ENCODE data around the gene CD74.

DNA sequence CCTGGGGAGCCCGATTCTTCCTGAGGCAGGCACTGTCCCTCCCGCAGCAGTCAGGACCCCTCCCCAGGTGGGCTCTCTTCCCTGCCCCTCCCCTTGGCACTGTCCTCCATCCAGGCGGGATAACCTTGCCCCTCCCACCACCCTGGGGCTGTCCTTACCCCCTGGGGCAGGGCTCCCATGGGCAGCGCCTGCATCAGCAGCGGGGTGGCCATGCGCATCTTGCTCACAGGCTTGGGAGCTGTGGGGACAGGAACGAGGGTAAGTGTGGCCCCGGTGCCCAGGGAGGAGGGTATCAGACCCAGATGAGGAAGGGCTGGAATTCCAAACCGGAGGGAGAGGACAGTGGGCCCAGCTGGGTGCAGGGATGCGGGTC is 6.0 kb downstream of the CD74 start:
- TF ChIP-seq, protein P1, sequence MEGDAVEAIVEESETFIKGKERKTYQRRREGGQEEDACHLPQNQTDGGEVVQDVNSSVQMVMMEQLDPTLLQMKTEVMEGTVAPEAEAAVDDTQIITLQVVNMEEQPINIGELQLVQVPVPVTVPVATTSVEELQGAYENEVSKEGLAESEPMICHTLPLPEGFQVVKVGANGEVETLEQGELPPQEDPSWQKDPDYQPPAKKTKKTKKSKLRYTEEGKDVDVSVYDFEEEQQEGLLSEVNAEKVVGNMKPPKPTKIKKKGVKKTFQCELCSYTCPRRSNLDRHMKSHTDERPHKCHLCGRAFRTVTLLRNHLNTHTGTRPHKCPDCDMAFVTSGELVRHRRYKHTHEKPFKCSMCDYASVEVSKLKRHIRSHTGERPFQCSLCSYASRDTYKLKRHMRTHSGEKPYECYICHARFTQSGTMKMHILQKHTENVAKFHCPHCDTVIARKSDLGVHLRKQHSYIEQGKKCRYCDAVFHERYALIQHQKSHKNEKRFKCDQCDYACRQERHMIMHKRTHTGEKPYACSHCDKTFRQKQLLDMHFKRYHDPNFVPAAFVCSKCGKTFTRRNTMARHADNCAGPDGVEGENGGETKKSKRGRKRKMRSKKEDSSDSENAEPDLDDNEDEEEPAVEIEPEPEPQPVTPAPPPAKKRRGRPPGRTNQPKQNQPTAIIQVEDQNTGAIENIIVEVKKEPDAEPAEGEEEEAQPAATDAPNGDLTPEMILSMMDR (IDR thresholded peaks at IDR 0.05; ENCODE audit: low read depth, low read length), result no peak
- TF ChIP-seq EZH2phosphoT487 (IDR thresholded peaks at IDR 0.05; ENCODE audit: low read depth), result no peak

All from OCI-LY3 (cell line).